ENCODE measurements around the gene NUDT21.

DNA sequence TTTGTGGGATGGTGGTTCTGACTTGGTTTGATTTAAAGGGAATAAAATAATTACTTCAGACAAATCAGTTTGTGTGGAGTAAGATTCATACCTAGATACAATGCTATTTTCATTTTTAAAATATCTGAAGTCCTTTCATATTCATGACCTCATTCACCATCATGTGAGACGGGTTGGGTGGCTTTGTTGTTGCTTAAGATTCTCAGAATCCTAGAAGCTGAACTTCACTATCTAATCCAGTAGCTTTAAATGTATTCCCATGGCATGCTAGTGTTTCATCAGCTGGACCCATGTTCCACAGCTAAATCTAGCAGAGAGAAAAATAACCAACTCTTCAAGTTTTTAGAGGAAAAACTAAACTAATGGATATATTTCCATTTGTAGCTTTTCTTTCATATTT is 23.0 kb downstream of the NUDT21 start:
- TF ChIP-seq ZNF274 (IDR thresholded peaks at IDR 0.05; ENCODE audit: low read depth, low read length) (no peak), YY1 (IDR thresholded peaks at IDR 0.05; ENCODE audit: insufficient read depth, insufficient read length) (no peak), SUZ12 (IDR thresholded peaks at IDR 0.05; ENCODE audit: extremely low read depth, insufficient read depth, insufficient read length) (no peak)
